Transverse colon (tissue), 3 donors: ENCODE data around the gene DCST2.

Experiments used
- CTCF ChIP-seq, 5 experiments: fragments of 200-600 bp in 3 of 5; fragments of 450-650 bp in 2 of 5; sonication (generic) in 3 of 5; IDR thresholded peaks; 1 replicate in 2 of 5; 2 replicates in 3 of 5; pipeline ENCODE4 v1.5.1; 2016 to 2017; ENCODE audit warnings: antibody characterized with exemption in 5 of 5, inconsistent platforms in 3 of 5, mild to moderate bottlenecking in 2 of 5, moderate library complexity in 1 of 5
- EP300 ChIP-seq: sonication (generic); formaldehyde crosslinking; IDR thresholded peaks from one replicate; pipeline ENCODE4 v1.6.1; 2017; ENCODE audit warnings: antibody characterized with exemption, low read depth
- POLR2A ChIP-seq: fragments of 450-650 bp; IDR thresholded peaks from one replicate; pipeline ENCODE4 v1.6.1; 2016; ENCODE audit warnings: antibody characterized with exemption, mild to moderate bottlenecking, moderate library complexity

- TF ChIP-seq POLR2A = no peak
- TF ChIP-seq CTCF (IDR thresholded peaks at IDR 0.05) = no peak
- no peak for TF ChIP-seq EP300
These were observed 5.7 kb upstream of the DCST2 start for GRCh38 chr1:155039308-155039669.
